Measurements from ENCODE around the gene RCBTB2. TPM values are rescaled to one million over a fixed set of nuclear protein-coding genes. Genes with fewer than 3 reads are reported as not detected.

Gene RCBTB2
- total RNA-seq, 6 experiments from 2014 or later = 6.6 to 9.3 (median 7.5) TPM

- H3K36me3 Mint-ChIP-seq (ENCODE audit: low read depth) = peaks cover 24% of the 10 kb centered on the region
Measured at GRCh38 chr13:48478391-48478790, 54.5 kb downstream of the RCBTB2 start.

GRCh38 chr13:48477191-48477855 is 55.6 kb downstream of the RCBTB2 start:
- DNase-seq = no peak
- Mint-ChIP-seq H3K4me3 (no peak overlapping the region), H3K4me1 (ENCODE audit: low read depth) (peaks cover 33% of the 10 kb centered on the region), H3K27me3 (ENCODE audit: insufficient read depth) (no peaks in the 10 kb centered on the region), H3K9me3 (no peaks in the 10 kb centered on the region), H3K36me3 (ENCODE audit: low read depth) (peaks cover 30% of the 10 kb centered on the region), H3K27ac (peak overlapping the region; percentile 78)
- TF ChIP-seq CTCF (IDR thresholded peaks at IDR 0.05) = no peak

More at GRCh38 chr13:48478391-48478790, 54.5 kb downstream of the RCBTB2 start:
- no peak overlapping the region for H3K4me3 Mint-ChIP-seq
- peak; percentile 63 for DNase-seq
- H3K9me3 Mint-ChIP-seq = no peaks in the 10 kb centered on the region
- H3K4me1 Mint-ChIP-seq (ENCODE audit: low read depth) = peaks cover 33% of the 10 kb centered on the region
- H3K27me3 Mint-ChIP-seq (ENCODE audit: insufficient read depth) = no peaks in the 10 kb centered on the region
- no peak for TF ChIP-seq CTCF (IDR thresholded peaks at IDR 0.05)
- H3K27ac Mint-ChIP-seq = peak overlapping the region; percentile 78

GRCh38 chr13:48476686-48477085 is 56.2 kb downstream of the RCBTB2 start:
- TF ChIP-seq CTCF (IDR thresholded peaks at IDR 0.05) = no peak
- Mint-ChIP-seq H3K4me3 (no peak overlapping the region), H3K36me3 (ENCODE audit: low read depth) (peaks cover 34% of the 10 kb centered on the region), H3K27ac (no peak overlapping the region), H3K4me1 (ENCODE audit: low read depth) (peaks cover 33% of the 10 kb centered on the region), H3K9me3 (no peaks in the 10 kb centered on the region), H3K27me3 (ENCODE audit: insufficient read depth) (no peaks in the 10 kb centered on the region)
- DNase-seq = no peak

GRCh38 chr13:48476215-48476614 is 56.7 kb downstream of the RCBTB2 start:
- Mint-ChIP-seq H3K9me3 (no peaks in the 10 kb centered on the region), H3K27ac (peak overlapping the region; percentile 13; the same call in 1 of the 2 replicates), H3K36me3 (ENCODE audit: low read depth) (peaks cover 37% of the 10 kb centered on the region), H3K4me3 (no peak overlapping the region), H3K27me3 (ENCODE audit: insufficient read depth) (no peaks in the 10 kb centered on the region), H3K4me1 (ENCODE audit: low read depth) (peaks cover 33% of the 10 kb centered on the region)
- TF ChIP-seq CTCF (IDR thresholded peaks at IDR 0.05) = no peak
- no peak for DNase-seq

- no peak overlapping the region for H3K27ac Mint-ChIP-seq
- no peaks in the 10 kb centered on the region for H3K27me3 Mint-ChIP-seq (ENCODE audit: insufficient read depth)
- TF ChIP-seq CTCF (IDR thresholded peaks at IDR 0.05) = peak; percentile 18; the same call in 1 of the 2 replicates
- peaks cover 33% of the 10 kb centered on the region for H3K4me1 Mint-ChIP-seq (ENCODE audit: low read depth)
- peaks cover 37% of the 10 kb centered on the region for H3K36me3 Mint-ChIP-seq (ENCODE audit: low read depth)
- no peak overlapping the region for H3K4me3 Mint-ChIP-seq
- H3K9me3 Mint-ChIP-seq = no peaks in the 10 kb centered on the region
- no peak for DNase-seq
Measured at GRCh38 chr13:48475230-48475629, 57.6 kb downstream of the RCBTB2 start.

All from HFFc6 (cell line).